ENCODE measurements around the gene PLEKHG3. TPM values are rescaled to one million over a fixed set of nuclear protein-coding genes. Genes with fewer than 3 reads are reported as not detected.

PLEKHG3 gene
- total RNA-seq, 2 experiments from 2014 or later: not detected

GRCh38 chr14:64763801-64764621, 59.8 kb downstream of the PLEKHG3 start:
- Histone ChIP-seq H3K4me3 (ENCODE audit: low read depth, low read length, poor library complexity, severe bottlenecking) (no peak overlapping the region), H3K4me1 (ENCODE audit: insufficient read depth, low read length, poor library complexity, severe bottlenecking) (no peaks in the 10 kb centered on the region)

GRCh38 chr14:64764641-64765520, 60.7 kb downstream of the PLEKHG3 start:
- TF ChIP-seq EZH2phosphoT487 (IDR thresholded peaks at IDR 0.05; ENCODE audit: borderline replicate concordance, low read depth, low read length) (no peak), CTCF (conservative IDR thresholded peaks at IDR 0.05; ENCODE audit: low read length) (peak; percentile 75)
- Histone ChIP-seq H3K4me3 (ENCODE audit: low read depth, low read length, poor library complexity, severe bottlenecking) (no peak overlapping the region), H3K4me1 (ENCODE audit: insufficient read depth, low read length, poor library complexity, severe bottlenecking) (no peaks in the 10 kb centered on the region), H4K20me1 (ENCODE audit: insufficient read depth, low read length) (no peaks in the 10 kb centered on the region), H3K27ac (ENCODE audit: low read depth, low read length, poor library complexity, severe bottlenecking) (no peak overlapping the region), H3K79me2 (ENCODE audit: insufficient read depth, low read depth, low read length) (no peaks in the 10 kb centered on the region), H3K9me2 (ENCODE audit: insufficient read depth, low read length) (no peaks in the 10 kb centered on the region), H3K36me3 (ENCODE audit: insufficient read depth, low read length) (no peaks in the 10 kb centered on the region), H3K4me2 (ENCODE audit: low read length) (no peak overlapping the region; the same call in 1 of the 2 replicates), H3K9me3 (ENCODE audit: low read length) (no peaks in the 10 kb centered on the region), H2AFZ (ENCODE audit: low read length) (no peak overlapping the region)
- intact Hi-C loops (cut with micrococcal nuclease; ENCODE audit: unreplicated experiment): loop anchor here (1.0 to 5.0 kb wide), 2 partner anchors 94 to 423 kb away; no protein-coding TSS in a partner anchor
- no TSS peak for BruUV-seq (replicated peaks)
- peak; percentile 56 for DNase-seq (ENCODE audit: low spot score)
- POLR2A ChIA-PET: interaction anchor here (0.6 kb wide), 1 partner anchor 1167 kb away, joined by 3 read pairs; no protein-coding TSS in a partner anchor
- CTCF ChIA-PET (ENCODE audit: unreplicated experiment): interaction anchor here (0.6 kb wide), 2 partner anchors 92 to 1602 kb away, joined by 3 read pairs; no protein-coding TSS in a partner anchor

More at GRCh38 chr14:64763801-64764621, 59.8 kb downstream of the PLEKHG3 start:
- TF ChIP-seq CTCF (conservative IDR thresholded peaks at IDR 0.05; ENCODE audit: low read length) (no peak), EZH2phosphoT487 (IDR thresholded peaks at IDR 0.05; ENCODE audit: borderline replicate concordance, low read depth, low read length) (no peak)
- Histone ChIP-seq H3K4me2 (ENCODE audit: low read length) (no peak overlapping the region), H3K9me2 (ENCODE audit: insufficient read depth, low read length) (no peaks in the 10 kb centered on the region), H3K27ac (ENCODE audit: low read depth, low read length, poor library complexity, severe bottlenecking) (no peak overlapping the region), H2AFZ (ENCODE audit: low read length) (no peak overlapping the region), H3K79me2 (ENCODE audit: insufficient read depth, low read depth, low read length) (no peaks in the 10 kb centered on the region), H3K36me3 (ENCODE audit: insufficient read depth, low read length) (no peaks in the 10 kb centered on the region), H3K9me3 (ENCODE audit: low read length) (no peaks in the 10 kb centered on the region), H4K20me1 (ENCODE audit: insufficient read depth, low read length) (no peaks in the 10 kb centered on the region)
- CTCF ChIA-PET (ENCODE audit: unreplicated experiment): interaction anchor here (0.6 kb wide), 2 partner anchors 988 to 1601 kb away, joined by 3 to 7 read pairs; no protein-coding TSS in a partner anchor
- BruUV-seq (replicated peaks): no TSS peak
- no peak for DNase-seq (ENCODE audit: low spot score)
- intact Hi-C loops (cut with micrococcal nuclease; ENCODE audit: unreplicated experiment): loop anchor here (1.0 to 5.0 kb wide), 2 partner anchors 93 to 422 kb away; no protein-coding TSS in a partner anchor
- POLR2A ChIA-PET: interaction anchor here (0.6 kb wide), 1 partner anchor 1166 kb away, joined by 3 read pairs; no protein-coding TSS in a partner anchor

Measured in OCI-LY7 (cell line).